Stimulated activated CD4-positive, alpha-beta T cell treated with anti-CD3 and anti-CD28 coated beads, Interleukin-1b, Interleukin-23, amount 100 ng/mL, for 4 hours (primary cell): ENCODE data around the gene VASP.
A peak's percentile ranks its signal among the peaks of the same experiment; 100 is the strongest.

Experiments used
- DNase-seq, 2 donors: peaks; one replicate each; pipeline ENCODE4 v3.0.0-alpha.2; 2020; ENCODE audit warnings: low read depth in 2 of 2

Gene VASP

DNA sequence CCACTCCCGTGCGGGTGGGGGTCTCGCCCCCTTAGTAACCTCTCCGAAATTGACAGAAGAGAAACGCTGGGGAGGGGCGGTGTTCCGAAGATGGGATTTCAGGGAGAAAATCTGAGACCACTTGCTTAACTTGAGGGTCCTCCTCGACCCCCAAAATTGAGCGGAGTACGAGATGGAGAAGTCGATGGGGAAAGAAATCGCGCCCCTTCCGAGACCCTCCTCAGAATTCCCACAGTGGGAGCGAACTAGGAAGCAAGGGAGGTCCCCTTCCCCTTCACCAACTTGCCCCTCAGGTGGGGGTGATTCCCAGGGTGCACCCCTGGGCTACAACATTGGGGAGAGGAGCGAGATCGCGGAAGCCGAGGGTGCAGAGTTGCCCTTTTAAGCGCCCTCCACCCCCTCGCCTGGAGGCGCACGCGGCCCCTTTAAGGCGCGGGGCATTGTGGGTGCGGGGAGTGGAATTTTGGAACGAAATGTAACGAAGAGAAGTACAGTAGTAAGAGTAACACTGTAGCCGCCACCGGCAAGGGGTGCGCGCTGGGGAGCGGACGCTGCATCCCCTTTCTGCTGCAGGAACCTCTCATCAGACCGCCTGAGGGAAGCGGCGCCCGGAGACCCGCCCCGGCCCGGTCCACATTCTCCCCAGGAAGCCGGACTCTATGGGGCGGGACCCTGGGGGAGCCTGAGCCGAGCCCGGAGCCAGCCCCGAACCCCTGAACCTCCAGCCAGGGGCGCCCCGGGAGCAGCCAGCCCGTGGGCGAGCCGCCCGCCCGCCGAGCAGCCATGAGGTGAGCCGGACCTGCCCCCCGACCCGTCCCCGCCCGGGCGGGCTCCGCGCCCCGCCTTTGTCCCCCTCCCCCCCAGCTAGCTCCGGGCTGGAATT, at the start of gene VASP:
Gene VASP, plus strand, starts transcription at position 491 of the 883 bp plus-strand sequence. Its CDS starts 293 bp downstream, at position 784.
- peak; percentile 81 to 85 for DNase-seq

DNA sequence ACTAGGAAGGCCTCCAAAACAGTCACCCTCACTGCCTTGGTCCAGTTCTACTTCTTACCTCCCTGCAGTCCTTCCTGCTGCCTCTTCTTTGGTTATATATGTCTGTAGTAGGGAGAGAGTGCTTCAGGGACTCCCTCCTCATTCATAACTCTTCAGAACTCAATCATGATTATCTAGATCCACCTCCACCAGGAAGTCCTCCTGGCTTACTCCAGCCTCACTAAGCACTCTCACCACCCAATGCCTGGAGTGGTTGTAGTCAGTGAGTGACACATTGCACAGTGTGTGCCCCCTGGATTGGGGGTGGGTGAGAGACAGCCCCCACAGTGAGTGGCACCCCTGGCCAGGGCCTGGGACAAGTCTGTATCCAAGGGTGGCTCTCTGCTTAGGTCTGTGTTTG, 49.5 kb upstream of the VASP start:
- DNase-seq, result no peak

DNA sequence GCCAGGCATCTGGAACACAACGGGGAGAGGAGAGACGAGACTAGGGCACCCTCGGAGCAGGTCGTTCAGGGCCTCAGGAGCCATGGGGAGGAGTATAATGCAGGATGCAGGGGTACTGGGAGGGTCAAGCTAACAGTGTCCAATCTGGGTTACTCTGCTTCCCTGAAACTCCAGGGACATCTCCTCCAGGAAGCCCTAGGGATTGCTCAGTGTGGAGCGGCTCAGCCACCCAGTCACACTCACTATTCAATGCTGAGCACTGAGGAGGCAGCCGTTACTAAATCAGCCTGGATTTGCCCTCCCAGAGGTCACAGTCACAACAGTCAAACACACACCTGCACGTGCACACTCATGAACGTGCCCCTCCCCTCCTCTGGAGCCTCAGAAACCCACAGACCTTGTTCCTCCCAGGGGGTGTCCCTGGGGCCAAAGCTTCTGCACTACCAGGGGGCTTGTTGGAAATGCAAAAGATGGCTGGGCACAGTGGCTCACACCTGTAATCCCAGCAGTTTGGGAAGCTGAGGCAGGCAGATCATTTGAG, 46.4 kb upstream of the VASP start:
- DNase-seq, result no peak

DNA sequence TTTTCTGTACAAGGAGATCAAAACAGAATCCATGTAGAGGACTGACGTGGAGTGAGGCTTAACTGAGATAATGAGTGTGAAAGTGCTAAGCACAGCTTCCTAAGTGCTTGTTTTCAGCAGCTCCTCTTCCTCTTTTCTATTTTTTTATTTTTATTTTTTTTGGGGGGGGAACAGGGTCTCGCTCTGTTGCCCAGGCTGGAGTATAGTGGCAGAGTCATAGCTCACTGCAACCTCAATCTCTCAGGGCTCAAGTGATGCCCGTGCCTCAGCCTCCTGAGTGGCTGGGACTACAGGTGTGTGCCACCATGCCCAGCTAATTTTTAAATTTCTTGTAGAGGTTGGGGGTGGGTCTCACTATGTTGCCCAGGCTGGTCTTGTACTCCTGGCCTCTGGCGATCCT, 45.1 kb upstream of the VASP start:
- DNase-seq, result no peak

DNA sequence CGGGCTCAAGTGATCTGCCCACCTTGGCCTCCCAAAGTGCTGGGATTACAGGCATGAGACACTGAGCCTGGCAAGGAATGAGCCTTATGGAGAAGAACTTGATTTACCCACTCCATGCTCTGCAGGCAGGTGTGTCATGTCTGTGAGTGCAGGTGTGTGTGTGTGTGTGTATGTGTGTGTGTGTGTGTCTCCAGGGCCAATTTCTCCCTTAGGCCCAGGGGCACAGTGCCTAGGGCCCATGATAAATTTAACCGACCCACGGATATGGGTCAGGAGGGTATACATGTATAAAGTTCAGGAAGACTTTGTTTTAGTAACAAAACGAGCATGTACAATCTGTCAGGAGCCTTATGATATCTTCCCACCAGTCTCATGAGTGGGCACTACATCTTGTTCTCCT, 44.0 kb upstream of the VASP start:
- DNase-seq, result no peak

DNA sequence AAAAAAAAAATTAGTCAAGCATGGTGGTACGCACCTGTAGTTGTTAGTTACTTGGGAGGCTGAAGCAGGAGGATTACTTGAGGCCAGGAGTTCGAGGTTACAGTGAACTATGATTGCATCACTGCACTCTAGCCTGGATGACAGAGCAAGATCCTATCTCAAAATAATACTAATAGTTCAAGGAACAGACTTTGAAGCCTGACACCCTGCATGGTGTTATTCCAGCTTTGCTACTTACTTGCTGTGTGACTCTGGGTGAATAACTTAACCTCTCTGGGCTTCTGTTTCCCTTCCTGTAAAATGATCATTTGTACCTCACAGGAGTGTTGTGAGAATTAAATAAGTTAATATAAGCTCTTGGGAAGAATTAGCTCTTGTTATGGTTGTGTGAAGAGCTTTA, 43.0 kb upstream of the VASP start:
- no peak for DNase-seq

DNA sequence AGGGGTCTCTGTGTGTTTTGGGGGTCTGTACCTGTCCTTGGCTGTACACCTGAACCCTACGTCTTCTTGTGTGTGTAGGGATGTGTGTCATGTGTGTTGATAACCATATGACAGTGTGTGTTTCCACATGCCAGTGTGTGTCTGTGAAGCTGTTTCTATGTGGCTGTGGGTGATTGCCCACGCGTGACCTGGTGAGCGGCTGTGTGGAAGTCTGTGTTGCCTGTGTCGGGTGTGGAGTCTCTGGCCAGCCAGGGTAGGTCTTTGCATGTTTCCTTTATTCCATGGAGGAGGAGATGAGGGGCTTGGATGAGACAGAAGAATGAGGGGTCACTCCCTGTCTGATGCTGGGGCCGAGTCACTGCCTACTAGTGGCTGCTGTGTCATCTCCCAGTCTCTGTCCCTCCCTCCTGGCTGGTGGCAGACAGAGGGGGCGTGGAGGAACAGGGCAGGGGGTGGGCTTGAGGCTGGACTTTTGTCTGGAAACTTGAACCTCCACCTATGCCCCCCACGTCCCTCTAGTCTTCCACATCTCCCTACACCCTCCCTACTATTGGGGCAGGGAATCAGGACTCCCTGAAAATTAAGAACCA, 42.3 kb upstream of the VASP start:
- DNase-seq, result no peak

DNA sequence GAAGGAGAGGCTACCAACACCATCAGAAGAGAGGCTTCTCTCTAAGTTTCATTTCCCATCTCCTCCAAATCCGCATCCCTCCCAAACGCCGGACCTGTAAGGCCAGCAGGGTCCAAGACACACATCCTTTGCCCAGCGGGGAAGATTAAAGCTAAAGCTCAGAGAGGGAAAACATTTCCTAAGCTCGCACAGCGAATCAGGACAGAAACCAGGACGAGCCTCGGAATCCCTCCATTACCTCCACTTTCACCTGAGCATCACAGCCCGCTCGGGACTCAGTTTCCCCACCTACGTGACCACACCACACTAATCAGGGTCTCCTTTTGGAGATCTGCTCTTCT, 40.2 kb upstream of the VASP start:
- DNase-seq, result no peak

DNA sequence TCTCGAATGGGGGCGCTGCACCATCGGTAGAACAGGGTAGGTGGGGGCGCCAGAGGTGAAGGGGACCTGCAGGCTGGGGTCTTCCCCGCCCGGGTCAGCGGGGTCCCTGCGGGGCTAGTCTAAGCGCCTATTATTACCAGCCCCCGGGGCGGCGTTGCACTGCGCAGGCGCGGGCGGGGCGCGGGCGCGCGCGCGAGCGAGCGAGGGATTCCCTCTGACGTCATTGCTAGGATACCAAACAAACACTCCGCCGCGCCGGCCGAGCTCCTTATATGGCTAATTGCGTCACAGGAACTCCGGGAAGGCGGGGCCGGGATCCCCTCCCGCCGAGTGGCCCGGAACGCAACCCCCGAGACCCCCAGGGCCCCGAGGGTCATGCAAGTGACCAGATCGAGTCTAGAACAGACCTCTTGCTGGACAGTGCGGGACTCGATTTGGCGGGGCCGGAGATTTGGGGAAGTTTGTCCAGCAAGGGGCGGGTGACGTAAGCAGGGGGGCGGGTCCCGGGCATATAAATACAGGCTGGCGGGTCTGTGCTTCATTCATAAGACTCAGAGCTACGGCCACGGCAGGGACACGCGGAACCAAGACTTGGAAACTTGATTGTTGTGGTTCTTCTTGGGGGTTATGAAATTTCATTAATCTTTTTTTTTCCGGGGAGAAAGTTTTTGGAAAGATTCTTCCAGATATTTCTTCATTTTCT, 39.7 kb upstream of the VASP start, which contains the start of gene FOSB:
Gene FOSB, plus strand, starts transcription at position 541 of the 703 bp plus-strand sequence. CDS start 591 bp downstream, outside the sequence.
- peak; percentile 83 to 89 for DNase-seq

DNA sequence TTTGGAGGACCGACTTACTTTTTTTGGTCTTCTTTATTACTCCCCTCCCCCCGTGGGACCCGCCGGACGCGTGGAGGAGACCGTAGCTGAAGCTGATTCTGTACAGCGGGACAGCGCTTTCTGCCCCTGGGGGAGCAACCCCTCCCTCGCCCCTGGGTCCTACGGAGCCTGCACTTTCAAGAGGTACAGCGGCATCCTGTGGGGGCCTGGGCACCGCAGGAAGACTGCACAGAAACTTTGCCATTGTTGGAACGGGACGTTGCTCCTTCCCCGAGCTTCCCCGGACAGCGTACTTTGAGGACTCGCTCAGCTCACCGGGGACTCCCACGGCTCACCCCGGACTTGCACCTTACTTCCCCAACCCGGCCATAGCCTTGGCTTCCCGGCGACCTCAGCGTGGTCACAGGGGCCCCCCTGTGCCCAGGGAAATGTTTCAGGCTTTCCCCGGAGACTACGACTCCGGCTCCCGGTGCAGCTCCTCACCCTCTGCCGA, 39.1 kb upstream of the VASP start:
- DNase-seq, result no peak

DNA sequence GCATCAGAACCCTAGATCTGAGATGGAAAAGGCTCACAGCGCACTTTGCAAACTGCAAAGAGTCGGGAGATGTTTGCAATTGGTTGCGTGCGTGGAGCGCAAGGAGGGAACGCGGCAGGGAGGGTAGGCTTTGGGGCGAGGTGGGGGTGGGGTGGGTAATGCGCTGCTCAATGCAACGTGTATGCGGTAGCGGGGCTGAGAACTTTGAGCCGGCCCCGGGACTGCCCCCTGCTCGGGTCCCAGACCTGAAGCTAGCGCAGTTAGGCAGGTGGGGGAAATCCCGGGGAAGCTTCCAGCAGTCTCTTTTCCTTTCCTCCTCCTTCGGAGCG, 38.5 kb upstream of the VASP start:
- no peak for DNase-seq

DNA sequence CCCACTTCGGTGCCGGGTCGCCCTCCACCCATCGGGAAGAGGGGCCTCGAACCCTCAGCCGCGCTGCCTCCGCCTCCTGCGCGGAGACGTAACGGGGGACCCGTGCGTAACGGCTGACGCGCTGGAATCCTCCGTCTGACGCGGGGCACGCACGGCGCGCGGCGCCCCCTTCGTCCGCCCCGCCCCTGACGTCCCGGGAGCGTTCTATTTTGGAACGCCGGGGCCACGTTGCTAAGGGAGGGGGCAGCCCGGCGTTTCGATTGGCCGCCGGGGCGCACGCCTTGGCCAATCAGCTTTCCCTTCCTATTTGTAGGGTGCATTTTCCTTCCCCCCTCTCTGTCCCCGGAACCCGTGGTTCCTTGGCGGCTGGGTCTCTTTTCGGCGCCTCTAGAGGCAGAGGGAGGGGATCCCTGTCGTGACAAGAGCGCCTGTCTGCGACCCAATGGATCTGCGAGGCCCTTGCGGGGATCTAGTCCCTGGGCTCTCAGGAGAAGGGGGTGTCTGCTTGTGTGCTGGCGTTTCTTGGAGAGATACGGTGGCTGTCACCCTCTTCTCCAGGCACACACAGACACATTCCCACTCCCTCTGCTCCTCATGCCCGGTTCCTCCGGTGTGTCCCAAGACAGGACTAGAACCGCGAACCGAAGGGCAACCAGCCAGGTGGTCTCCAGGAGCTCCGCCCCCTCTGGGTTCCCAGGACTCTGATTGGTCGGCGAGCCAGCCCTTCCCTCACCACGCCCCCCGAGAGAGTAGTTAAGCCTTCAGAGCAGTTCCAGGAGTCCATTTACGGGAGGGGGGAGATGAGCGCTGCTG, 37.9 kb upstream of the VASP start:
- peak; percentile 86 to 91 for DNase-seq

DNA sequence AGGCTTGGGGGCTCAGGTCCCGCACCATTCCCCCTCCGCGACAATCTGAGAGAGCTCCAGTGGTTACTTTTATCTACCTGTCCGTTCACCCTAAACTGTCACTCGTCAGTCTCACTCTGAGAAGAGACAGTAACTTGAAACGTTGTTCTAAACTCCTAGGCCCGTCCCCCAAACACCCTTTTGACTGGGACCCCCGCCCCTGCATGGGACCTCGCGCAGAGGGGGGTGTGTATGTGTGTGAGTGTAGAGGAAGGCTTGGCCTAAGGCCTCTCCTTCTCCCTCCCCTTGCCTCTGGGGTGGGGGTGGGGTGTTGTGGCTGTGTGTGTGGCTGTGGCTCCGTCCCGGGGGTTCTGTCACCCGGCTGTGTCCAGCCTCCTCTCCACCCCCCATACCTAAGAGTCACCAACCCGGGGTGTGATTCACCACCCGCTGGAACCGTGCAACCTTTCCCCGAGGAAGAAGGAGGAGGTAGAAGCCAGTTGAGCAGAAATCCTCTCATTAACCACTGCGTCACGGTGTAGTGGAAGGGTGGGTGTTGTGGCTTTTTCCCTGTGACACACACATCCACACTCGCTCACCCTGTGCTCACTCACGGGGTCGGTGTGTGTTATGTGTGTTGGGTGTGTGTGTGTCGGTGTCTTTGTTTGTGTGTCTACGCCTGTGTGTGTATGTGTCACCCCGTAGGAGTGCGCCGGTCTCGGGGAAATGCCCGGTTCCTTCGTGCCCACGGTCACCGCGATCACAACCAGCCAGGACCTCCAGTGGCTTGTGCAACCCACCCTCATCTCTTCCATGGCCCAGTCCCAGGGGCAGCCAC, 37.1 kb upstream of the VASP start:
- no peak for DNase-seq

DNA sequence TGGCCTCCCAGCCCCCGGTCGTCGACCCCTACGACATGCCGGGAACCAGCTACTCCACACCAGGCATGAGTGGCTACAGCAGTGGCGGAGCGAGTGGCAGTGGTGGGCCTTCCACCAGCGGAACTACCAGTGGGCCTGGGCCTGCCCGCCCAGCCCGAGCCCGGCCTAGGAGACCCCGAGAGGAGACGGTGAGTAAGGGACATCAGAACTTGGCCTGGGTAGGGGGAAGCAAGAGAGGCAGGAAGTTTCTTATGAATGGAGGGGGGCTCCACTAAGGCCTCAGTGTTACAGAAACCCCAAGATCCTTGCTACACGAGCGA, 36.6 kb upstream of the VASP start:
- no peak for DNase-seq

DNA sequence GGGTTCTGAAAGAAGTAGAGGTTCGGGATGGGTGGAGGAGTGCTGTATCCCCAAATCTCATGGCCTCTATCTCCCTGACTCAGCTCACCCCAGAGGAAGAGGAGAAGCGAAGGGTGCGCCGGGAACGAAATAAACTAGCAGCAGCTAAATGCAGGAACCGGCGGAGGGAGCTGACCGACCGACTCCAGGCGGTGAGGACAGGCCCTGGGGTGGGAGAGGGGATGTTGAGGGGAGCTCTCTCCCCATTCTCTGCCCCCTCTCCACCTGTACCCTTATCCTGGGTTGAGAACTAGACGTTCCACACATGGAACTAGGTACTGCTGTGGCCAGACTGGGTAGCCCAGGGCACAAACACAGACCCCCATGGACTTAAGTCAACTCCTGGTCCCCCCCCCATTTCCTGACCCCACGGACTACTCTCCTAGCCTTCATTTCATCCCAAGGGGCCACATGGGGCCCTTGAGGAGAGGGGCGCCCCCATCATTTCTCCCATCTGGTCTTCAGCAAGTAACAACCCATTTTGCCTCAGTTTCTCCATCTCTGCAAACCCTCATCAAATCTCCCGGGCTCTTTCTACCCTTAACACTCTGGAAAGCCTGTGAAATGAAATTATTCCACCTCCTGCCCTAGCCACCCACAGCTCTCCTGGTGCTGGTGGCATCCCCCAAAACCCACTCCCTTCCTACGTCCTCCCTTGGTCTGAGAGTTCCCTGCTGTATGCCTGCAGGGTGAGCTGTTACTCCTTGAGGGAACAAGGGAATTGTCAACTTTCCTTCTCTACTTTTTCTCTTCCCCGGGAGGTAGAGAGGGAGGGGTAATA, 36.0 kb upstream of the VASP start:
- DNase-seq, result no peak

DNA sequence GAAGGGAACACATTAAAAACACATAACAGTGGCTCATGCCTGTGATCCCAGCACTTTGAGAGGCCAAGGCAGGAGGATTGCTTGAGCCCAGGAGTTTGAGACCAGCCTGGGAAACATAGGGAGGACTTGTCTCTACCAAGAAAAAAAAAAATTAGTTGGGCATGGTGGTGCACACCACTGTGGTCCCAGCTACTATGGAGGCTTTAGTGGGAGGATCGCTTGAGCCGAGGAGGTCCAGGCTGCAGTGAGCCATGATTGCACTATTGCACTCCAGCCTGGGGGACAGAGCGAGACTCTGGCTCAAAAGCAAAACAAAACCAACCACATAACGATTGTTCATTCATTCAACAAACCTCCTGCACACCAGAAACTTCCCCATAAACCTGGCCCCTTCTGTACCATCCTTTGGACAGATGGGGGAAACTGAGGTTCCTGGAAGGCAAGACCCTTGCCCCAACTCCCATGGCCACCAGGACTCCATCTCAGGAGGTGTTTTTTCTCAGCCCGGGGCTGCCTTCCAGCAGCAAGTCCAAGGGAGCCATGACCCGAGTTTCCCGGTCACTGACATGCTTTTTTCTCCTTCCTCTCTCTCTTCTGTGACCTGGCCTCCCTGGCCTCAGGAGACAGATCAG, 35.2 kb upstream of the VASP start:
- DNase-seq, result no peak

DNA sequence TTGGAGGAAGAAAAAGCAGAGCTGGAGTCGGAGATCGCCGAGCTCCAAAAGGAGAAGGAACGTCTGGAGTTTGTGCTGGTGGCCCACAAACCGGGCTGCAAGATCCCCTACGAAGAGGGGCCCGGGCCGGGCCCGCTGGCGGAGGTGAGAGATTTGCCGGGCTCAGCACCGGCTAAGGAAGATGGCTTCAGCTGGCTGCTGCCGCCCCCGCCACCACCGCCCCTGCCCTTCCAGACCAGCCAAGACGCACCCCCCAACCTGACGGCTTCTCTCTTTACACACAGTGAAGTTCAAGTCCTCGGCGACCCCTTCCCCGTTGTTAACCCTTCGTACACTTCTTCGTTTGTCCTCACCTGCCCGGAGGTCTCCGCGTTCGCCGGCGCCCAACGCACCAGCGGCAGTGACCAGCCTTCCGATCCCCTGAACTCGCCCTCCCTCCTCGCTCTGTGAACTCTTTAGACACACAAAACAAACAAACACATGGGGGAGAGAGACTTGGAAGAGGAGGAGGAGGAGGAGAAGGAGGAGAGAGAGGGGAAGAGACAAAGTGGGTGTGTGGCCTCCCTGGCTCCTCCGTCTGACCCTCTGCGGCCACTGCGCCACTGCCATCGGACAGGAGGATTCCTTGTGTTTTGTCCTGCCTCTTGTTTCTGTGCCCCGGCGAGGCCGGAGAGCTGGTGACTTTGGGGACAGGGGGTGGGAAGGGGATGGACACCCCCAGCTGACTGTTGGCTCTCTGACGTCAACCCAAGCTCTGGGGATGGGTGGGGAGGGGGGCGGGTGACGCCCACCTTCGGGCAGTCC, 34.5 kb upstream of the VASP start:
- no peak for DNase-seq

DNA sequence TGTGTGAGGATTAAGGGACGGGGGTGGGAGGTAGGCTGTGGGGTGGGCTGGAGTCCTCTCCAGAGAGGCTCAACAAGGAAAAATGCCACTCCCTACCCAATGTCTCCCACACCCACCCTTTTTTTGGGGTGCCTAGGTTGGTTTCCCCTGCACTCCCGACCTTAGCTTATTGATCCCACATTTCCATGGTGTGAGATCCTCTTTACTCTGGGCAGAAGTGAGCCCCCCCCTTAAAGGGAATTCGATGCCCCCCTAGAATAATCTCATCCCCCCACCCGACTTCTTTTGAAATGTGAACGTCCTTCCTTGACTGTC, 34.0 kb upstream of the VASP start:
- no peak for DNase-seq
